AML-193 (cell line): ENCODE results near the gene NACA.
"Not testable (repeated sequence)": the region's sequence is repeated elsewhere in the genome, so short reads cannot be mapped to it uniquely, and the experiment has no call there.

Source experiments
- DNase-seq, 2 experiments: peaks; one replicate each; lab custom pipeline; 2025; lab: John Stamatoyannopoulos, UW

Gene NACA

GRCh38 chr12:56724972-56725722, at the start of gene NACA:
NACA (minus strand) TSS chr12:56725299; CDS start chr12:56724521, 778 bp downstream.
- DNase-seq = peak; percentile 98

GRCh38 chr12:56773113-56773512, 48.0 kb upstream of the NACA start:
- DNase-seq = no peak

GRCh38 chr12:56772625-56773024, 47.5 kb upstream of the NACA start:
- no peak for DNase-seq

GRCh38 chr12:56769868-56770267, 44.8 kb upstream of the NACA start:
- no peak for DNase-seq

GRCh38 chr12:56768424-56768823, 43.3 kb upstream of the NACA start:
- DNase-seq = no peak

- DNase-seq = no peak
Observed at GRCh38 chr12:56766535-56766934, 41.4 kb upstream of the NACA start.

GRCh38 chr12:56763753-56764657, 38.9 kb upstream of the NACA start:
- no peak for DNase-seq

- DNase-seq = no peak
Observed at GRCh38 chr12:56761812-56762211, 36.7 kb upstream of the NACA start.

GRCh38 chr12:56760460-56760859, 35.4 kb upstream of the NACA start:
- DNase-seq = no peak

- no peak for DNase-seq
Observed at GRCh38 chr12:56759263-56759908, 34.3 kb upstream of the NACA start.

GRCh38 chr12:56758728-56759262, 33.7 kb upstream of the NACA start:
- no peak for DNase-seq

- not testable (repeated sequence) for DNase-seq
Observed at GRCh38 chr12:56757971-56758370, 32.9 kb upstream of the NACA start.

- no peak for DNase-seq
Observed at GRCh38 chr12:56753566-56753965, 28.5 kb upstream of the NACA start.

GRCh38 chr12:56751712-56752598, 26.9 kb upstream of the NACA start, which contains the start of gene PRIM1:
PRIM1 (minus strand) TSS chr12:56752323; CDS start chr12:56752298, 25 bp downstream.
- DNase-seq = peak; percentile 77 to 87

- DNase-seq = peak; percentile 6 to 18
Observed at GRCh38 chr12:56750596-56750995, 25.5 kb upstream of the NACA start.

- no peak for DNase-seq
Observed at GRCh38 chr12:56749853-56750252, 24.8 kb upstream of the NACA start.

- peak; percentile 44 to 52 for DNase-seq
Observed at GRCh38 chr12:56749359-56749758, 24.3 kb upstream of the NACA start.

GRCh38 chr12:56728139-56728861, 3.2 kb upstream of the NACA start:
- peak in 1 of 2 experiments; percentile 3 for DNase-seq

GRCh38 chr12:56726196-56726675, 1.1 kb upstream of the NACA start:
- not testable (repeated sequence) for DNase-seq

GRCh38 chr12:56725723-56726102, 614 bp upstream of the NACA start:
- no peak for DNase-seq

- no peak for DNase-seq
Observed at GRCh38 chr12:56724701-56724971, 463 bp downstream of the NACA start.
